ENCODE results near the gene PTPRT.

Gene PTPRT

DNA sequence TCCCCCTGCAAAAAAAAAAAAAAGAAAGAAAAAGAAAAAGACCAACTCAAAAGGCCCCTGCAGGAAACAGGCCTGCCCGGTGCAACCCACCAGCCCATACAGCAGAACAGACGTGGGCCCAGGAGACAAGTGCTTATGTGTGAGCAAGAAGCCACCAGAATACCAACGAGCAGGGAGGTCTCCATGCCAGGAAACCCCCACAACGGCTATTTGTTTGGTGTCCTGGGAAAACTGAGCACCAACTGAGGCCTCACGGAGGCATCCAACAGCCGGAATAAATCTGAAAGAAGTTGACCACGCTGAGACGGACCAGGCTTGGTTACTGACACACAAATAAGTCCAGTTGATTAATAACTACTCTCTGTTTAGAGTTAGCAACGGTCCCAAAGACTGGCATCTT, 29.7 kb downstream of the PTPRT start:
- TF ChIP-seq, protein P1, sequence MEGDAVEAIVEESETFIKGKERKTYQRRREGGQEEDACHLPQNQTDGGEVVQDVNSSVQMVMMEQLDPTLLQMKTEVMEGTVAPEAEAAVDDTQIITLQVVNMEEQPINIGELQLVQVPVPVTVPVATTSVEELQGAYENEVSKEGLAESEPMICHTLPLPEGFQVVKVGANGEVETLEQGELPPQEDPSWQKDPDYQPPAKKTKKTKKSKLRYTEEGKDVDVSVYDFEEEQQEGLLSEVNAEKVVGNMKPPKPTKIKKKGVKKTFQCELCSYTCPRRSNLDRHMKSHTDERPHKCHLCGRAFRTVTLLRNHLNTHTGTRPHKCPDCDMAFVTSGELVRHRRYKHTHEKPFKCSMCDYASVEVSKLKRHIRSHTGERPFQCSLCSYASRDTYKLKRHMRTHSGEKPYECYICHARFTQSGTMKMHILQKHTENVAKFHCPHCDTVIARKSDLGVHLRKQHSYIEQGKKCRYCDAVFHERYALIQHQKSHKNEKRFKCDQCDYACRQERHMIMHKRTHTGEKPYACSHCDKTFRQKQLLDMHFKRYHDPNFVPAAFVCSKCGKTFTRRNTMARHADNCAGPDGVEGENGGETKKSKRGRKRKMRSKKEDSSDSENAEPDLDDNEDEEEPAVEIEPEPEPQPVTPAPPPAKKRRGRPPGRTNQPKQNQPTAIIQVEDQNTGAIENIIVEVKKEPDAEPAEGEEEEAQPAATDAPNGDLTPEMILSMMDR (IDR thresholded peaks at IDR 0.05): no peak
- H3K27ac ChIP-seq: no peak overlapping the region

DNA sequence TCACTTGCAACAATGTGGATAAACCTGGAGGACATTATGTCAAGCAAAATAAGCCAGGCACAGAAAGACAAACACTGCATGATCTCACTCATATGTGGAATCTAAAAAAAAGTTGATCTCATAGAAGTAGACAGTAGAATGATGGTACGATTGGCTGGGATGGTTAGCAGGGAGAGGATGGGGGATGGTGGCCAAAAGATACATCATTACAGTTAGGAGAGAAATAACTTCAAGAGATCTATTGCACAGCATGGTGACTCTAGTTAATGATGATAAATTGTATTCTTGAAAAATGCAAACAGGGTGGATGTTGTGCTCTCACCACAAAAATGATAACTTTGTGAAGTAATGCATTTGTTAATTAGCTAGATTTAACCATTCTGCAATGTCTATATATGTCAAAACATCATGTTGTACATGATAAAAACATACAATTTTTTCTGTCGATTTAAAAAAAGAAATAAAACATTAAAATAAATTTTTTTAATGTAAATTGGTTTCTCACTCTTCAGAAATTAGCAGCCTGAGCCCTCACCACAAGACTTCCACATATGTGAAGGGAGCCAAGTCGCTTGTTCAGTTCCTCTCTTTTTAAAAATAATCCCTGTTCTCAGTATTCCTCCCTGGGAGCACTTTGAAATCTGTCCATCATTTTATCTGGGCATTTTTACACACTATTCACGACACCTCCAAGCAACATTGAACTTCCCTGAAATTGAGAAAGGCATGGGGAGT, 34.2 kb downstream of the PTPRT start:
- no peak for DNase-seq (ENCODE audit: low spot score)
- H3K27ac ChIP-seq: no peak overlapping the region
- TF ChIP-seq, protein P1 (IDR thresholded peaks at IDR 0.05): no peak

More for the DNA sequence above, 29.7 kb downstream of the PTPRT start:
- H3K4me3 ChIP-seq: no peak overlapping the region
- no peak for DNase-seq (ENCODE audit: low spot score)

DNA sequence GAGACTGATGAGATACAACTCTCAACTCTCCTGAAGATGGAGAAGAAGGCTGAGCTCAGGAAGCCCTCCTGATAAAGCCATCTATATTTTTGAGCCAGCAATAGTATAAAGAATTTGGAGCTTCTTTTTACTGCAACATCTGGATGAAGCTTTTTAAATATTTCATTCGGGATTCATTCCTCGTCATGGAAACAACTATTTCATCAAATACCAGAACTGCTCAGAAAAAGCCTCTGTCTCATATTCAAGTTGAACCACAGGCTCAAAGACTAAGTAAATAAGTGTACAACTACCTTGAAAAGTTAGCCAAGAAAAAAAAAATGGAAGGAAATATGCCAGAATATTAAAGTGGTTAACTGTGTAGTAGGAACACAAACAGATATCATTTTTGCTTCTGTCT, 37.8 kb downstream of the PTPRT start:
- H3K27ac ChIP-seq: no peak overlapping the region
- H3K4me3 ChIP-seq: no peak overlapping the region
- TF ChIP-seq, protein P1 (IDR thresholded peaks at IDR 0.05): no peak
- DNase-seq (ENCODE audit: low spot score): no peak

More for the DNA sequence above, 34.2 kb downstream of the PTPRT start:
- no peak overlapping the region for H3K4me3 ChIP-seq

DNA sequence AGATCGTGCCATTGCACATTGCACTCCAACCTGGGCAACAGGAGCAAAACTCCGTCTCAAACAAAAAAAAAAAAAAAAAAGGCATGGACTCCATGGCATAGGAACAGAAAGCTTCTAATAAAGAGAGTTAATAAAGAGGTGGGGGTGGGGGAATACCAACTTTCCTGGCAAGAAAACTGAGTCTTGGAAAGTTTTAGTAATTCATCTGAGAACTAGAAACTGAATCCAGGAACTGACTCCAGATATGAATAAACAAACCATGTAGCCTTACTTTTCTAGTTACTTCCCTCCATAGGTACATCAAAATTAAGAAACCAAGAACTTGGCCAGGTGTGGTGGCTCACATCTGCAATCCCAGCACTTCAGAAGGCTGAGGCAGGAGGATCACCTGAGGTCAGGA, 38.5 kb downstream of the PTPRT start:
- TF ChIP-seq, protein P1 (IDR thresholded peaks at IDR 0.05): no peak
- no peak for DNase-seq (ENCODE audit: low spot score)
- Histone ChIP-seq H3K4me3 (no peak overlapping the region), H3K27ac (no peak overlapping the region)

DNA sequence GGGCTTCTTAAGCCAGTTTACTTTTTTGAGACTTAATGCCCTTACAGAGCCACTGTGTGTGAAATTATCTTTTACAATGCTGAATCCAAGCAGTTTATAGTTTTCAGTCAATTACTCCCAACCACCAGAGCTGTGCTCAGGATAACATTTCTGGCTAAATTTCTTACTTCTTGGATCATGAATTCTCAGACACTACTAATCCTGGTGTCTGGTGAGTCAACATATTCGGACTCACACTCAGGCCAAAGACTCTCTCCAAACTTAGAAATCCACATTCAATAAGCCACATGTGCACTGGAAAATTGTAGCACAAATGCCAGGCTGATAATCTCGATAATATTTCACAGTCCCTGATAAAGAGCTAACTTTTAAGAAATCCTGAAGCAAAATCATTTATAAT, 49.0 kb downstream of the PTPRT start:
- DNase-seq (ENCODE audit: low spot score): no peak
- no peak overlapping the region for H3K27ac ChIP-seq
- H3K4me3 ChIP-seq: no peak overlapping the region
- TF ChIP-seq, protein P1 (IDR thresholded peaks at IDR 0.05): no peak

DNA sequence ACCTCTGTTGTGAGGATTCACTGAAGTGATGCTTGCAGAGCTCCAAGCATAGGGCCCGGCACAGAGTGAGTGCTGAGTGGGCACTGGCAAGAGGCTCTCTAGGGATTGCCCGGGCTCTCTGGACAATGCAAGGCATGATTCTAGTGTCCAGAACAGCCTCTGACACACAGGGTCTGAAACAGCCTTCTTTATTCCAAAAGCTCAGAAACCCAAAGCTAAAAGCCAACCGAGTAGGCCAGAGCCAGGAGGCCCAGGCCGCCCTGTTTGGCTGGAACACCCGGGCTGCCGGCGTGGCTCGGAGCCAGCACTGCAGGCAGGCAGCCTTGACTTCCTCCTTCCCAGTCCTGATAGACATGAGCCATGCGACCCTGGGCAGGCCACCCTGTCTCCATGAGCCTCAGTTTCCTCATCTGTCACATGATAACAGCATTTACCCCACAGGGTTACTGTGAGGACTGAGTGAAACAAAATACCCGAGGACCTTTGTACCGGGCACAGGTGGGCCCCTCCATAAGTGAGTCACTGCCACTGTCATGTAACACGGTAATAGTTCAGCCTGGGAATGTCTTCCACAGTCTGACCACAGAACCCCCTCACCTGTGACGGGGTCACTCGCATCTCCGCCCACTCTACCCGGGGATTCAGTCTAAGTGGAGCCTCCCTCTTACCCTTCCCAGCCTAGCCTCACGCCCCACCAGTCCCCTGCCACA, 51.5 kb downstream of the PTPRT start:
- H3K27ac ChIP-seq: no peak overlapping the region
- no peak overlapping the region for H3K4me3 ChIP-seq
- no peak for DNase-seq (ENCODE audit: low spot score)
- TF ChIP-seq, protein P1 (IDR thresholded peaks at IDR 0.05): no peak

DNA sequence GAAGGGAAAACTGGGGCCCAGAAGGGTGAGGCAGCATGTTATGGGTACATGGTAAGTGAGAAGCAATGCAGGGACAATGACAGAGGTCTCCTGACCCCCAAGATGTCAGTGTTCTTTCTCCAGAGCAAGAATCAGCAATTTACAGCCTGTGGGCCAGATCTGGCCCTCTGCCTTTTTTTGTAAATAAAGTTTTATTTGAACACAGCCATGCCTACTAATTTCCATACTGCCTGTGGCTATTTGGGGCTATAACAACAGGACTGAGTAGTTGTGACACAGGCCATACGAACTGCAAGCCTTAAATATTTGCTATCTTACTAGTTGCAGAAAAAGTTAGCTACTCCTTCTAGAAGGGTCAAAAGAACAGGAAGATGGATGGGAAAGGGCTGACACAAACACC, 52.5 kb downstream of the PTPRT start:
- no peak overlapping the region for H3K27ac ChIP-seq
- TF ChIP-seq, protein P1 (IDR thresholded peaks at IDR 0.05): no peak
- H3K4me3 ChIP-seq: no peak overlapping the region
- DNase-seq (ENCODE audit: low spot score): no peak
